COLO829 (cell line): Measurements from ENCODE around the gene PRAC2.

ENCODE experiments used
- DNase-seq: peaks from one replicate; pipeline ENCODE4 v3.0.0; 2012; ENCODE audit warnings: low spot score

The PRAC2 gene

DNA sequence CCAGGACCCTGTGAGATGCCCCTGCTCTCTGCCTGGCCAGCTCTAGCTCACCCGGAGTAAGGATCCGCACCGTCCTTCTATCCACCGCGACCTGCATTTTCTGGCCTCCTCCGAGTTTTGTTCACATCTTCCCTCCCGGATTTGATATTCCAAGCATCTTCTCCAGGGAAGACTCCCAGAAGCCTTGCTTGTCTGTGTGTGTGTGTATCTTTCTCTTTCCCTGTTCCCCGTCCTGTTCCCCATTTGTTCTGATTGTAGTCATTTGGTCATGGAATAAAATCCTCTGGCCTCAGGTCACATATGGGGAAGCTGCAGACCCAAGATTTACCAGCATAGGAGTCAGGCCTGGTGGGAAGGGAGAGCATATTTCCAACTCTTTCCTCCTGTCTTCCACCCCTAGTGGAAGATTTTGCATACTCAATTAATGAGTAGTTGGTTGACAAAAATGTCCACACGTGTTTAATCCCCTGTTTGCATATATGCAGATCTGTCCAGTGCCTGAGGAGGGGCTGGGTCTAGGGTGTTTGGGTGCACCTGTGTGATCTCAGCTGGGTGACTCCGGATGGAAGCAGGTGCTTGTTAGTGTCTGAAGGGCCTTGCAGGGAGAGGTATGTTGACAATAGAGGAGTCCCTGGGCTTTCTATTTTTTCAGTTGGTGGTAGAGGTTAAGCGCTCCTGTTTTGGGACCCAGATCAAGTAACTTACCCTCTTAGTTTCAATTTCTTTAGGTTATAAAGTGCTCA, 2.5 kb upstream of the PRAC2 start:
- no peak for DNase-seq

DNA sequence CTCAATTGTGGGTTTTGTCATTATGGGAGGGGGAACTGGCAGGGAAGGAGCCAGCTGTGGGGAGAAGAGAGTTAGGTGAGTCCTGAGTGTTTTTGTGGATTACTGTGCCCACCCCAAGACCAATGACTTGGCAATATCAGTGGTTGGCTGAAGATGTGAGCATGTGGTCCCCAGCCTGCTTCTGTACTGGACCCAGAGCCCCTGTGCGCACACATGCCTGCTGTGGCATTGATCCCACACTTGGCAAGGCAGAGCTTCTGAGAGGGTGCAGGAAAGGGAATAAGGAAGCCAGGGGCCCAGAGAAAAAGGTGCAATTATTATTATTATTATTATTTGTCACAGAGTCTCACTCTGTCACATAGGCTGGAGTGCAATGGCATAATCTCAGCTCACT, 2.0 kb upstream of the PRAC2 start:
- no peak for DNase-seq

DNA sequence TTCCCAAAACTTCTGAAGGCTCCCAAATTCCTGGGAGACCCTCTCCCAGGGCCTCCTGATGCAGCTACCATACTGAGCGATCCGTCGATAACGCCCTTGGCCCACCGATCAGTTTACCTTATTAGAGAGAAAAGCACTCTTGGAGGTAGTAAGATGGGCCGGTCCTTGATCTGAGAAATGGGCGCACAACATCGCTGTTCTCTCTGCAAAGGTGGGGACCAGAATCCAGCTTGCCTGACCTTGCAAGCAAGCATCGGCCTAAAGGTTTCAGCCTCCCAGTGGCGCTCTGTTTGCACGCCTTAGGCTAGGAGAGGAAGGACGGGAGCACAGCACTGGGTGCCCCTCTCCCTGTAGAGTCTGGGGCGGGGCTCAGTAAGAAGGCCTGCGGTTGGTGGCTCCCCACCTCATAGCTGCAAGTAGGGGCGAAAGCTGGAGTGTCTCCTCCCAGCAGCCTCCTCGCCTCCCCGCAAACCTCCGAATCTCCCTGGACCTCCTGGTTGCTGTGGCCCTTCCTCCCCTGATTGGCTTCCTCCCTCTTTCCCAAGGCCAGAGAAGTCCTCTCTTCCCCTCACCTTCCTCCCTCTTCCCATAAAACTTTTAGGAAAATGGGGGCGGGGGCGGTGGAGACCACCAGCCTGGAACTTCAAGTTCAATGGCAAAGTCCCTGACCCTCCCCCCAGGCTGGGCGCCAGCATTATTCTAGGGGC, 631 bp upstream of the PRAC2 start, which contains the start of gene PRAC1:
Gene PRAC1, minus strand, starts transcription at position 318 of the 707 bp plus-strand sequence. Its CDS starts 126 bp downstream, at position 192.
- DNase-seq: no peak

DNA sequence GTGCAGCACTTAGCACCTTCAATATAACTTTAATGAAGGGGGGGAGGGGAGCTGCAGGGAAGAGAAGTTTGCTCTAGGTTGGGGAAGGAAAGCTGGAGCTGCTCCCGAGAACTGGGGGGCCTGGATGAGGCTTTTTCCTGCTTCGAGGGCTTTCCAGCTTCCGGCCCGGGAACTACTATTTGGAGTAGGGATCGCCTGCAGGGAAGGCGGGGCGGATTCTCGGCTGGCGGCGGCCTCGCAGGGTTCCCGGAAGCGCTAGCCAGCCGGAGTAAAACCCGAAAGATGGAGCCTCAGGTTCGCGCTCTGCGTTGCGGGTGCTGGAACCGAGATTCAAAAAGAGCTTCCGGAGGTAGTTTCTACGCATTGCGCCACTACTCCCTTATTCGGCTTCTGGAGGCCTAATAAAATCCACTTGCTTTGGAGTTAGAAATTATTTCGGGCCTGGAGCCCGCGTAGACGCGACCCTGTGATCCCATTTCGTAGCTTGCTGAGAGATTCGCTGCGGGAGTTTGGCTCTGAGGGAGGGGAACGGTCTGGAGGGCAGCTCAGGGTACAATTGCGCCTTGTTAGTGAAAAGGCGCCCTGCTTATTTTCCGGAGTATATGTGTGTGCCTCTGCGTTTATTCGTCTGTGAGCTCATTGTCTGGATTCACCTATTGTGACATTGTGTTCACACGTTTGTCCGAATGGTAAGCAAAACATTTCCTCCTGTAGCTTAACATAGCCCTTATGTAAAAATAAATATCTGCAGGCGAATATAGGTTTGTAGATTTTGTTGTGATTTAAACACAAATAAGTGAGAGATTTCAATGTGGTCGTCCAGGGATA, 652 bp downstream of the PRAC2 start:
- DNase-seq: no peak

DNA sequence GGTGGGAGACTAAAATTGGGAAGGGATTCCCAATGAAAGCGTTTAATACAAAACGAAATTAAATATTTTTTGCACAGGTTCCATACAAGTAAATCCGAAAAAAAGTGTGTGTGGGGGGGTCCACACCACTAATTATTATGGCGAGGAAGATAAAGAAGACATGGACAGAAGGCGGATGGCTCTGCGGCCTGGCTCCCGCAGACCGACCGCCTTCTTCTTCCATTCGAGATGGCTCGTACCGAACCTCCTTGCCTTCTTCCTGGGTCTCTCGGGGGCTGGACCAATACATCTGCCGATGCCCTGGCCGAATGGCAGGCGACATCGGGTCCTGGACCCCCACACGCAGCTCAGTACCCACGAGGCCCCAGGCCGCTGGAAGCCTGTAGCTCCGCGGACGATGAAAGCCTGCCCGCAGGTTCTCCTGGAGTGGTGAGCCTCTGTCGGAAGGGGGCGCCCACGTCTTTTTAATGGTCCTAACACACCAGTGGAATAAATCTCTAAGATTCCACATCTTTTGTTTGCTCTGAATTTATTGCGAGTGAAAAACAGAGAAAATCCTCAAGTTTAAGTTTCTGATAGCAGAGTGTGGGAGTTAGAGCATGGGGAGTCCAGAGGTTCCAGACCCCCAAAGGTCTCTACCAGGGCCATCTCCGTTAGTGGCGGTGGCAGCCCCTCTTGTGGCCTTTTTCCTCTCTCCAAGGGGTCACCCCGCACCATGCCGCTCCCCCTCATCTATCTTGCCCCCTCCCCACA, 1.4 kb downstream of the PRAC2 start:
- DNase-seq: peak; percentile 57

DNA sequence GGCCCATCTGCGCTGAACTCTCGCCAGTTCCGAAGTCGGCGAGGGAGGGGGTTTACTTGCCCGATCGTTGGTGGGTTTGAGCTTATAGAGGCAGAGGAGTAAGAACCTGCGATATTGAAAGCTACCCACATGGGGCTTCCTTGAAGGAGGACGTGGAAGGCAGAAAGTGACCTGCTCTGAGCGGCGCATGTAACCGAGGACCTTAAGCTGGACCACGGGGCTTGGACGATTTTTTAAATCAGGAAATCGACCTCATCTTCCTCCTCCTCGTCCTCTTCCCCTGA, 2.0 kb downstream of the PRAC2 start:
- no peak for DNase-seq

DNA sequence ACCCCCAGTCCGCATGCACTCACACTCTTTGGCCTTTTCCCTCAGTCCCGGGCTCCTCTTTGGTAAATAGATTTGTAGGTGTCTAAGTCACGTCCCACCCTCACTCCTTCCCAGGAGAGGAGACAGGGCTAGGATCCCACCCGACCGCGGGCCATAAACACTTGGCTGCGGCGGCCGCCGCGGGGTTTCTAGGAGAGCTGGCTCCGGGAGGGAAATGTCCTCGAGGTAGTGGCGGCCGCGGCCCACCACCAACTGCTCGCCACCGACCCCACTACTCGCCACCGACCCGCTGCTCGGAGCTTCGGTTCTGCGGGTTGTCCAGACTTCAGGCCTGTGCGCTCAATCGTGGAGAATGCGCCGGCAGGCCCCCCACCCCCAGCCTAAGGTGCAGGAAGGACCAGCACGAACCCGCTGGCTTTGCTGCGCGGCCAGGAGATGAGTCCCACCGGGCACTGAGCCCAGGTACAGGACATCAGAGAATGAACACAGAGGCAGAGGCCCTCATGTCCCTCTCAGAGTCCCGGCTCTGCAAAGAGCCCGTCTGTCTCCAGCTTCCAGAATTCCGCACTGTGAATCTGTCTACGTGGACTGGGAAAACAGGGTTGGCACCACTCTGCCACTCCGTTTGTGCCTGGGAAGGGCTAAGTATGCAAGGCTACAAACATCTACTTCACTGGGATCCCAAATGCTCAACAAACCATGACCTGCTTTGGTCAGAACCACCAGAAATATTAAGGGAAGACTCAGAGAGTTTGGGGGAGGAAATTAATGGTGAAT, 2.5 kb downstream of the PRAC2 start:
- DNase-seq: no peak

DNA sequence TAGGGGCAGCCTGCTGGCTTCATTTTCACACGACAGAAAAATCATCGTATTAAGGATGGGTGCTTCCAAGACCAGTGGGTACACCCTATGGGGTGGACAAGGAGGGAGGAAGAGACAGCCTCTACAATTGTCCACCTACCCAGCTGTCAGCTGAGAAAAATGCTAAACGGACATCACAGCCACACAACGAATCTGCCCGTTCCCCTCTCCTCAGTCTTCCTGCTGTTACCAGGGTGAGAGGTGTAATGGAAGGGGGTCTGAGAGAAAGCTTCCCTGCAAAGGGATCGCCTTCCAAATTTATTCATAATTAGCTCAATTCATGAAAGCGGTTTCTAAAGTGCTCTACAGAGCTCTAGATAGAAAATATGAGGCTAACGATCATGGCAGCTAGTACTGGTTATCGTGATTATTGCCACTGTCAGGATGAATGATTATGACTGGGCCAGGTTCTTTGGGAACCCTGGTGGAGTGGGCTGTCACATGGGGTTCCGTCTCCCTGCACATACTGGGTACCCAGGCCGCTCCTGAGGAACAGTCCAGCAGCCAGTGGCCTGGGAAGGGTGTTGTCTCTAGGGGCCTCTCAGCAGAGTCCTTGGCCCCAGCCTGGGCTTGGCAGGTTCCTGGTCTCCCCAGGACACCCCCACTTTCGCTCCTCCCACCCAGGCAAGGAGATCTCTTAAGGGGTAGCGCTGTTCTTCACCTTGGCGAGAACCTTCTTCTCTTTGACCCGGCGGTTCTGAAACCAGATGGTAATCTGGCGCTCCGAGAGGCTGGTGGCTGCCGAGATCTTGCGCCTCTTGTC, 3.3 kb downstream of the PRAC2 start:
- no peak for DNase-seq

DNA sequence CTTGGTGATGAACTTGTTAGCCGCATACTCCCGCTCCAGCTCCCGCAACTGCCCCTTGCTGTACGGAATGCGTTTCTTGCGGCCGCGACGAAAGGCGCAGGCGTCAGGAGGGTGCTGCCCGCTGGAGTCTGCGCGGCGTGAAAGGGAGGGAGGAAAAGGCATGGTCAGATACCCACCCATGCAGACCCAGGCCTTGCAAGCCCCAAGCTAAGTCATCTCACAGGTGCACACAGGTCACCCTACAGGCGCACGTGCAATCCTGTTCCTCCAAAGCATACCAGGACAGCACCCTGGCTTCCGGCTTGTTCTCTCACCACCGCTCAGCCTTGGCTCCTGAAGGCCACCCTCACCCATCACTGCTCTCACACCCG, 3.9 kb downstream of the PRAC2 start:
- no peak for DNase-seq

DNA sequence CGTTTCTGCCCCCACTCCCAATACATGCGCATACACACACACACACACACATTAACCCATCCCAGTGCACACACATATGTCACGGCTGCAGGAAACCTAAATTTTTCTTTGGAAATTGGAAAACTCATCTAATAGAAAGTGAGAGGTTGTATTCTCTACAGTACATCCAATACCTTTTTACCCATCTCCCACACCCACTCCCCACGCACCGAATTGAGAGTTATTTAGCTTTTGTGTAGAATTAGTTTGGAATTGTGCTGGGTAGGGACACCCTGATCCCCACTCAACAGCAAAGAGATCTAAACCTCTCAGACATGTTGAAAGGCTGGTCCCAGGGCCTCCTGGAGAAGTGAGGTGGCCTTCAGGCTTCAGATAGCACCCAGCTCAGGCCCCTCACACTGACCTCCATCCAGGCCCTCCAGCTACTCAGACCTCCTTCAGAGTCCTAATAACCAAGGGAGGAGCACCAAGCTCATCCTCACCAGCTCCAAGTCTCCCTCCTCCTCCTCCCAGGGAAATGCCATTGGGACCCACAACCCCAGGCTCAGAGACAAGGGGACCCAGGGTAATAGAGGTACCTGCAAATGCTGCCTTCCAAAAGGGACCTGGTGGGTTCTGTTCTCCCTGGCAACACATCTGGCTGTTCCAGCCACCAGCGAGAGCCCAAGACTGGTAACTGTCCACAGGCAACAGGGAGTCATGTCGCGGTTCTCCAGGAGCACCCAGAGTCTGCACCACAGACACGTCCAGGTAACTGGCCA, 4.6 kb downstream of the PRAC2 start:
- DNase-seq: no peak

DNA sequence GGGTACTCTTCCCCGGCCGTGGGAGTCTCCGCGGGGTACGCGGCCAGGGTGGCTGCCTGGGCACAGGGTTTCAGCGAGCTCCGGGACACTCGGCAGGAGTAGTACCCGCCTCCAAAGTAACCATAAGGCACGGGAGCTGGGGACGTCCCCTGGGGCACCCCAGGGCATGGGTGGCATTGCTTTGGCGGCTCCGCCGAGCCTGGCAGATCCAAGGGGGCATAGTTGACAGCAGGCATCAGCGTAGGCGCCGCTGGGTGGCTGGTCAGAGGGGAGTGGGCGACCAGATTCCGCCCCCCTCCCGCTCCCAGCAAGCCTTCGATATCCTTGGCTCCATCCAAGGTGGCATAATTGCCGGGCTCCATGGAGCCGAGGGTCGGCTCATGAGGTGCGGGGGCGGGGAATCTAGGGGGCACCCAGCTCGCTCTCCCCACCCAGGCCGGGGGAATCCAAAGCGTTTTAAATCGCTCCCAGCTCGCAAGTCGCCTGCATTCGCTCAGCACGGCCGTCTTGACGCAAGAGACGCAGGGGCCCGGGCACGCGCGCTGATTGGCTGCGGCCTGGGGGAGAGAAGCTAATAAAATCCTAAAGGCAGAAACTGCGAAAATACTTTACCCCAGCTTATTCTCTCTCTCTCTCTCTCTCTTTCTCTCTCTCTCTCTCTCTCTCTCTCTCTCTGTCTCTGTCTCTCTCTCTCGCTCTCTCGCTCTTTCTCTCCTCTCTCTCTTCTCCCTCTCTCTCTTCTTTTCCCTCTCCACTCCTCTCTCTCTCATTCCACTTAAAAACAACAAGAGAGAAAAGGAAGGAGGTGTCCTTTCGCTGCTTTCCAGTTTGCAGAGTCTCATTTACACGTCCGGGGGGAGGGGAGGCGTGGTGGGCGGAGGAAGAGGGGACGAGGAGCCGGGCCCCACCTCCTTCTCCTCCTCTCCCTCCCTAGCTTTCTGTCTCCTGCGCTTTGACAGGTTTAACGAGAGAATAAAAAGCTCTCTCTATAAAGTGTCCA, 5.5 kb downstream of the PRAC2 start, which contains the start of gene HOXB13:
Gene HOXB13, minus strand, starts transcription at position 519 of the 1,000 bp plus-strand sequence. Its CDS starts 157 bp downstream, at position 362.
- DNase-seq: peak; percentile 59

DNA sequence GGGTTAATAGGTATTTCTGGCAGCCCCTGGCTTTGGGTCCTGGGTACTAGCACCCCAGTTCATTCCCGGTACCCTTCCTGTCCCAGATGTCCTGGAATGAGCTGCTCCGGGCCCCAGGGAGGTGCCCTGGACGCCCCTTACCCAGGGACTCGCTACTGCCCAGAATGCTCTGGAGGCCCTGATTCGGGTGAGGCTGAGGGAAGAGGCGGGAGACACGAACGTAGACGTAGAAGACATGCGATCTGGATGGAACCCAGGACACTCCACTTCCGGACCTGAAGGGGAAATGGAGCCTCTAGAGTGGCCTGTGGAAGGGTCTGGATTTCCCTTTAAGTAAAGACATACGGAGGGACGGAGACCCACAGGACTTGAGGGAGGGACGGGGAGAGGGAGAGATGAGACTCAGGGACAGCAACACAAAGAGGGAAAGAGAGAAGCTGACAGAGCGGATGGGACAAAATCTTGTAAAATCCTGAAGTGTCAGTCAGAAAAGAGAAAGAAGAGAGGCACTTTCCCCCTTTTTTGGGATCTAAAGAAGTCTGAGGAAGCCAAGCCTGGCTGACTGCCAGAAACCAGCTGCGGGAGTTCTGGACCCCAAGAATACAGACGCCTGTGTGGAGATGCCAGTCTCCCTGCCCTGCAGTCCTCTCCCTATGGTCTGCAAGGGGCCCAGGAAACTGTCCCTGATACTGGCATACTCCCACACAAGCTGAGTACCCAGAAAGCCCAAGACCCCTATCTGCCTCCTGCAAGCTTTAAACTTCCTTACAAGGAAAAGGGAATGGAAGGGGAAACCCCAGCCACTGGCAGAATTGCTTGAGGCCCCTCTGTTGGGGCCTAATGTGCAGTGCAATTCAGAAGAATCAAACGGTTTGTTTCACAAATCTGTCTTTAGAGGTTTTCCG, 6.6 kb downstream of the PRAC2 start:
- DNase-seq: no peak

DNA sequence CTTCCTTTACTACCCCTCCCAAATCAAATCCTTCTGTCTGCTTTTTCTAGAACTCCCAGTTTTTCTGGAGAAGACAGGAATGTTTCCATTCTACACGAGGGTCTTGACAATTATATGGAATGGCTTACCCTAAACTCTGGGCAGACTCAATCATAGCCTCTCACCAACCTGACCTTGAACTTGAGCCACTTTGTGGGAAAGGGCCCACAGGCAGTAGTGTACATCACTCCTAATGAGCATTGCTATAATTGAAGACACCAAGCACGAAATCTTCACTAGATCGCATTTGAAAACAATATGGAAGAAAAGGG, 7.2 kb downstream of the PRAC2 start:
- DNase-seq: no peak

DNA sequence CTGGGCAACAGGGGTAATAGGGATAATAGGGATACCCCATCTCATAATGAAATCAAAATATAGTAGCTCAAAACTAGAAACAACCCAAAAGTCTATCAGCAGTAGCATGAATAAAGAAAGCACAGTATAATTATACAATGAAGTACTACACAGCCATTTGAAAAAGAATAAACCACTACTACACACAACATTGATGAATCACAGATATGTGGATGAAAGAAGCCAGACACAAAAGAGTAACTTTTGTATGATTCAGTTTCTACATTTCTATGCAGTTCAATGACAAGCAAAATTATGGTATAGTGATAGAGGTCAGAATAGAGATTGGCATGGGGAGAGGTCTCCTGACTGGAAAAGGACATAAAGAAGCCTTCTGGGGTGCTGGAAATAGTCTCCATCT, 8.4 kb downstream of the PRAC2 start:
- DNase-seq: no peak

DNA sequence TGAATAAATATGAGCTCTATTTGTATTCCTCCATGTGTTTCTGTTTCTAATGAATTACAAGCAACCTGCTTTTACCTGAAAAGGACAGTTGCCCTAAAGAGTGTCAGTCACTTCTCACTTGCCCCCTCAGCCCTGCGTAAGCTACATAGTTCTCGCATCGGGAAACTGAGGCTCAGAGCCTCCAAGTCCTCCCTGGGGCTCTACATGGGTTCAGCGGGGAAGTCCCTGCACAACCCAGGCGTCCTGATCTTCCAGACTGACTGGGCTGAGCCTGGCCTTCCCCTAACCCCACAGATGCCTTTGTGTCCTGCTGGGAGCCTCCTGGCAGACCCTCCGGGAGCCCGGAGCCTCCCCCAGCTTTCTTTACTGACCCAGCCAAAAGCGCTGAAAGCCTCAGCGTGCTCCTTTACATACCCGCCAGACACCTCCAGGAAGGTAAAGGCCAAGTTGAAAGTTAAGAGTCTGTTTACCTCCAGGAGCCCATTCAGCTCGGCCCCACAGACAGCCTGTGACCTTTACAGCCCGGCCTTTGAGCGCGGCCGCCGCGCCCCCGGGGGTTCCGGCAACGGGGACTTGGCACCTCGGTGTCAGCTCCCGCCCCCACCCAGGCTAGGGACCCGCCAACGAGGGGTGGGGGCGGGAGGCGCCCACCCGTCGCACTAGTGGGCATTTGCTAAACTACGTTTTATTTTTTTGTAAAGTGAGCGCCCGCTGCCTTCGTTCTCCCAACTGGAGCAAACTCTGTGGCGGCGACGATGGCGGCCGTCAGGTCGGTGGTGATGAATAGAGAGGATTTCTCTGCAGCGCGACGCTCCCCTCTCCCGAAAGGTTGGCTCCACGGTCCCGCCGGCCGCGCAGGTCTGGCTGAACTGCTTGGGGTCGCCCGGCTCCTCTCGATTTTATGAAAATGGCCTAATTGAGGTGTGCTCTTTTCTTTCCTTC, 10.0 kb downstream of the PRAC2 start:
- DNase-seq: no peak

DNA sequence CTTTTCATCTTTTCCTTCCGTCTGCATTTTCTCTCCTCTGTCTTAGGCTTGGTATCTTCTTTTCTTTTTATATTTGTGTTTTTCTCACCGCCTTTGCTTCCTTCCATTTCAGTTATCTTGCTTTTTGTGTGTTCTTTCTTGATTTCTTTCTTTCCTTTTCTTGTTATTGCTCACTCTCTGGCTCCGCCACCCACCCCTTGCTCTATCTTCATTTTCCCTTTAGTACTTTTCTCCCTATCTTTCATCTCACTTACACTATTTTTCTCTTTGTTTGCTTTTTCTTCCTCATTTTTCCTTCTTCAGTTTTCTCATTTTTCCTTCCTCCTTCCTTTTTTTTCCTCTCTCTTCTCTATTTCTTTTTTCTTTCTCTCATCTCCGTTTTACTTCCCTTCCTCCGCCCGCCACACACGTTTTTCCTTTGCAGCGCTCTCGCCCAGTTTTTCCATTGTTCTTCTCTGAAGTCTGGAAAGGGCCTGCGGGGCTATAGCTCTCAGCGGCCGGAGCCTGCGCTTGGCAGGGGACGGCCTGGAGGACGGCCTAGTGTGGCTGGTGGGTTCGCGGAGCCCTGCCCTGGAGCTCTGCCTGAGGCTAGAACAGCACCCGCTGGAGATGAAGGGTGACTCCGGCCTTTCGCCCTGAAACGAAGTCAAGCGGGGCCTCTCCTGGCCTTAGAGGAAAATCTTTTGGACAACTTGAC, 10.8 kb downstream of the PRAC2 start:
- DNase-seq: no peak
